Activated naive CD8-positive, alpha-beta T cell treated with anti-CD3 and anti-CD28 coated beads for 36 hours (primary cell): Measurements from ENCODE around the gene ZNF8. TPM values are rescaled to one million over a fixed set of nuclear protein-coding genes. Genes with fewer than 3 reads are reported as not detected.
"Not testable (repeated sequence)": the region's sequence is repeated elsewhere in the genome, so short reads cannot be mapped to it uniquely, and the experiment has no call there.

Source experiments
- DNase-seq: peaks from one replicate; pipeline ENCODE4 v3.0.0; 2021
- H3K27ac Mint-ChIP-seq: one replicate; pipeline ENCODE4 v1.8.0; 2022; ENCODE audit warnings: mild to moderate bottlenecking, moderate library complexity, mixed read lengths
- H3K27me3 Mint-ChIP-seq: one replicate; pipeline ENCODE4 v1.8.0; 2022; ENCODE audit warnings: mild to moderate bottlenecking, mixed read lengths
- H3K36me3 Mint-ChIP-seq: one replicate; pipeline ENCODE4 v1.8.0; 2021; ENCODE audit warnings: mild to moderate bottlenecking, mixed read lengths
- H3K4me1 Mint-ChIP-seq: one replicate; pipeline ENCODE4 v1.8.0; 2021; ENCODE audit warnings: mixed read lengths
- H3K4me3 Mint-ChIP-seq: one replicate; pipeline ENCODE4 v1.8.0; 2022; ENCODE audit warnings: mild to moderate bottlenecking, moderate library complexity, mixed read lengths
- H3K9me3 Mint-ChIP-seq: one replicate; pipeline ENCODE4 v1.8.0; 2022; ENCODE audit warnings: mixed read lengths
- total RNA-seq, 2 experiments: library from RNA; stranded (reverse); gene quantifications; one replicate each; pipeline ENCODE4 v1.2.3, GENCODE V29; 2021

The ZNF8 gene
- total RNA-seq, 2 experiments from 2014 or later, result 4.1 to 4.3 TPM

DNA sequence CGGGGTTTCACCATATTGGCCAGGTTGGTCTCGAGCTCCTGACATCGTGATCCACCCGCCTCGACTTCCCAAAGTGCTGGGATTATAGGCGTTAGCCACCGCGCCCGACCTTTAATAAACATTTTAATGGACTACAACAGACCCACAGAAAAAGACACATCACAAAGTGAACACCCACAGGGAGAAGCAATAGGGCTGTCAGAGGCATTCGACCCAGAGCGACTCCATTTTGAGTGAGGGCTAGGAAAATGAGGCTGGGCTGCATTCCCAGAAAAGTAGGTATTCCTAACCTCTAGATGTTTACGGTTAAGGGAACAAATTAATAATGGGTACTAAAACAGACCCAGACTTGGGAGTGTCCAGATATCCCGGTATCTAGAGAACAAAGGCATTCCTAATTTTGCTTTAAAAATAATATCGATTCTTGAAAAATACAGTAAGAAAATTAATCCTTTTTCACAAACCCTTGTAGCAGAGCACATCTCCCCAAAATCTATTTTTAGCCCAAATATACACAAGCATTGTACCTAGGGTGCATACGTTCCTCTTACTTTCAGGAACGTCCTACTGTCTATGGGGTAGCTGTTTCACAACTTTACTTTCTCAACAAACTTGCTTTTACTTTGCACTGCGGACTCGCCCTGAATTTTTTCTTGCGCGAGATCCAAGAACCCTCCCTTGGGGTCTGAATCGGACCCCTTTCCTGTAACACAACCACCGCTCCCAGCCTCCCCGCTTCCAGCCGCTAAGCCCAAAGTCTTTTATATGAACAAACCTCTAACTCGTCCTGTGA is 811 bp upstream of the ZNF8 start:
- Mint-ChIP-seq H3K4me3 (peak overlapping the region; percentile 93), H3K9me3 (peaks cover 17% of the 10 kb centered on the region), H3K27ac (peak overlapping the region; percentile 95), H3K36me3 (peaks cover 75% of the 10 kb centered on the region), H3K4me1 (peaks cover 30% of the 10 kb centered on the region), H3K27me3 (no peaks in the 10 kb centered on the region)
- DNase-seq, result no peak

DNA sequence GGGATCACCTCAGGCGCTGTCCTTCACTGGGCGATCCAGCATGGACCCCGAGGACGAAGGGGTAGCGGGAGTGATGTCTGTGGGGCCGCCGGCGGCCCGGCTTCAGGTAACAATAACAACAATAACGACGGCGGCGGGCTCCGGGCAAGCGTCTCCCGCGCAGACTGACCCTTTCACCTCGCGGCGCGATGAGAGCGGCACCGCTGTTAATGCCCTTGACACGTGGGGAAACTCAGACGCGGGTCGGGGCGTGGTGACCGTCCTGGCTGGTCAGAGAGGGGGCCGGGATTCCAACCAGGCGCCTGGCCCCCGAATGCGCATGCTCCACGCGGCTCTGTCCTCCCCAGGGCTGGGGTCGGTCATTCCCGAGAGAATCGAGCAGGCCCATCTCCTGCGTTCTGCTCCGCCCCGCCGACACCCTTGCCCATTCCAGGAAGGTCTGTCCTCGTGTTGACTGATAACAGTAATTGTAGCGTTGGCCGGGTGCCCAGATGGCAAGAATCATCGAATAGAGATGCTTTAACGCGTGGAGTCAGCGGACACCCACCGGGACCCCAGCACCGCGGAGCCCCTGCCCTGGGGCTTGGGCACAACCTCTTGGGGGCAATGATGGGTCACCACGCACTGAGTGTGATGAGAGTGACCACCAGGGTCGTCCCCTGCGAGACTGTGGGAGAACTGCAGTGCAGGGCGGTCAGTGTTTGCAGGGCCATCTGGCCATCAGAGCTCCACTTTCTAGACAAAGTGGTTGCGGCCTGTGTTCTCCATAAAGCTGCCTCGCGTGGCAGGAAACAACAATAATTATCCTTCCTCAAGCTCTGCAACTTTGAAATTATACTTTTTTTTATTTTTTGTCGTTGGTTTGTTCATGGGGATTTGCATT is 528 bp downstream of the ZNF8 start:
- H3K27me3 Mint-ChIP-seq, result no peaks in the 10 kb centered on the region
- peak overlapping the region; percentile 93 for H3K4me3 Mint-ChIP-seq
- DNase-seq, result peak; percentile 48
- peaks cover 30% of the 10 kb centered on the region for H3K4me1 Mint-ChIP-seq
- H3K27ac Mint-ChIP-seq, result peak overlapping the region; percentile 95
- H3K36me3 Mint-ChIP-seq, result peaks cover 74% of the 10 kb centered on the region
- H3K9me3 Mint-ChIP-seq, result peaks cover 16% of the 10 kb centered on the region

DNA sequence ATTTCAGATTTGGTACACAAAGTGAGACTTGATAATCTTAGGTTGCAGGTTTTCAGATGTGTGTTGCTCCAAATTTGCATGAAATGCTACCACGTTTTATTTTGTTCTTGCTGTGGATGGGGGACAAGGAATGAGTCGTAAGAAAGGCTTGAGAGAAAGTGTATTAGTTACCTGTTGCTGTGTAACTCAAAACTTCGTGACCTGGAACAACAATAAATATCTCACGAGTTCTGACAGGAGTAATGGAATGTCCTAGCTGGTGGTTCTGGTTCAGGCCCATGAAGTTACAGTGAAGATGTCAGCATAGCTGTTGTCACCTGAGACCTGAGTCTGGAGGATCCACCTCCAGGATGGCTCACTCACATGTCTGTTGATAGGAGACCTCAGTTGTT is 1.2 kb downstream of the ZNF8 start:
- H3K27me3 Mint-ChIP-seq, result no peaks in the 10 kb centered on the region
- no peak for DNase-seq
- peaks cover 11% of the 10 kb centered on the region for H3K9me3 Mint-ChIP-seq
- H3K27ac Mint-ChIP-seq, result peak overlapping the region; percentile 95
- peak overlapping the region; percentile 93 for H3K4me3 Mint-ChIP-seq
- peaks cover 70% of the 10 kb centered on the region for H3K36me3 Mint-ChIP-seq
- peaks cover 32% of the 10 kb centered on the region for H3K4me1 Mint-ChIP-seq

DNA sequence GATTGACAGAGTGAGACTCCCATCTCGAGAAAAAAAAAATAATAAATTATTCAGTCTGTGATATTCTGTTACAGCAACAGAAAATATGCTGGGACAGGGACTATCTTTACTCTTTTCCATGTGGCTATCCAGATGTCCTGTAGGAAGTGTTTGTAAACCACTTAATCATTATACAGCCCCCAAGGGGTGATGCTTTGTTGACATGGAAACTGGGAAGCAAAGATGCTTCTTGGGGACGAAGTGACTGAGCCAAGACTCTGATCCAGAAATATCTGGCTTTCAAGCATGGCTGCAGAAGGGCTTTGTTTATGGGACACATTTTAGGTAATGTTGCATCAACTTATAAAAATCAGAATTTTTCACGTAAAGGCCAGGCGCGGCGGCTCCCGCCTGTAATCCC is 5.4 kb downstream of the ZNF8 start:
- H3K4me3 Mint-ChIP-seq, result no peak overlapping the region
- H3K9me3 Mint-ChIP-seq, result peaks cover 1% of the 10 kb centered on the region
- no peaks in the 10 kb centered on the region for H3K27me3 Mint-ChIP-seq
- H3K4me1 Mint-ChIP-seq, result peaks cover 28% of the 10 kb centered on the region
- DNase-seq, result no peak
- H3K27ac Mint-ChIP-seq, result no peak overlapping the region
- peaks cover 71% of the 10 kb centered on the region for H3K36me3 Mint-ChIP-seq

DNA sequence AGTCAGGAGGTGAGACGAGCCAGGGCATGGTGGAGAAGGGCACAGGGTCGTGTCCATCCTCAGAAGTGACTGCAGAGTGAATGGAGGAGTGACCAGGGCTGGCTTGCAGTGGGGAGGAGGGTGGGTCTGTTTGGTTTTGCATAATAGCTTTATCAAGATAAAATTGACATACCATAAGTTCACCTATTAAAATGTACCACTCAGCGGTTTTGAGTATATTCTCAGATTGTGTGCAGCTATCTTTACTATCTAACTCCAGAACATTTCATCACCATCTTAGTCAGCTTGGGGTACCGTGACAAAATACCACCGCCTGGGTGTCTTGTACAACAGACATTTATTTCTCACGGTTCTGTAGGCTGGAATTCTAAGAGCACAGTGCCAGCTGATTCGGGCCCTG is 13.2 kb downstream of the ZNF8 start:
- Mint-ChIP-seq H3K27ac (no peak overlapping the region), H3K4me3 (no peak overlapping the region), H3K4me1 (no peaks in the 10 kb centered on the region), H3K9me3 (peaks cover 27% of the 10 kb centered on the region), H3K36me3 (peaks cover 88% of the 10 kb centered on the region), H3K27me3 (no peaks in the 10 kb centered on the region)
- DNase-seq, result no peak

DNA sequence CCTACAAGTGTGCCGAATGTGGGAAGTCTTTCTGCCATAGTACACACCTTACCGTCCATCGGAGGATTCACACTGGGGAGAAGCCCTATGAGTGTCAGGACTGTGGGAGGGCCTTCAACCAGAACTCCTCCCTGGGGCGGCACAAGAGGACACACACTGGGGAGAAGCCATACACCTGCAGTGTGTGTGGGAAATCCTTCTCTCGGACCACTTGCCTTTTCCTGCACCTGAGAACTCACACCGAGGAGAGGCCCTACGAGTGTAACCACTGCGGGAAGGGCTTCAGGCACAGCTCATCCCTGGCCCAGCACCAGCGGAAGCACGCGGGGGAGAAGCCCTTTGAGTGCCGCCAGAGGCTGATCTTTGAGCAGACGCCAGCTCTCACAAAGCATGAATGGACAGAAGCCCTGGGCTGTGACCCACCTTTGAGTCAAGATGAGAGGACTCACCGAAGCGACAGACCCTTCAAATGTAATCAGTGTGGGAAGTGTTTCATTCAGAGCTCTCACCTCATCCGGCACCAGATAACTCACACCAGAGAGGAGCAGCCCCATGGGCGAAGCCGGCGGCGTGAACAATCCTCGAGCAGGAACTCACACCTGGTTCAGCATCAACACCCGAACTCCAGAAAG is 16.1 kb downstream of the ZNF8 start:
- Mint-ChIP-seq H3K4me3 (no peak overlapping the region), H3K9me3 (peaks cover 27% of the 10 kb centered on the region), H3K27ac (no peak overlapping the region), H3K36me3 (peaks cover 87% of the 10 kb centered on the region), H3K4me1 (no peaks in the 10 kb centered on the region), H3K27me3 (no peaks in the 10 kb centered on the region)
- DNase-seq, result no peak

DNA sequence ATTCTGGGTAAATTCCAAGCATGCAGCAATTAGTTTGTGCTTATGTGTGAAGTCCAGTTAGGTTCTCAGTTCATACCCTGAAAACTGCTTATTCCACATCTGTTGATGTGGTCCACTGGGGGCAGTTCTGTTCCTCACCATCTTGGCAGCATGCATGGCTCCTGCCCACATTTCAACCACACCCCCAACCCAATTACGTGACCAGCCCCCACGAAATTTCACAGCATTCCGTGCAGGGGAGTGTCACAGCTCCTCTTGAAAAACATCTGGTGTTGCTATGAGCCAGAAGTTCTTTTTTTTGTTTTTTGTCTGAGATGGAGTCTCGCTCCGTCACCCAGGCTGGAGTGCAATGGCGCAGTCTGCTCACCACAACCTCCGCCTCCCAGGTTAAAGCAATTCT is 17.3 kb downstream of the ZNF8 start:
- DNase-seq, result no peak
- H3K27me3 Mint-ChIP-seq, result no peaks in the 10 kb centered on the region
- H3K9me3 Mint-ChIP-seq, result peaks cover 29% of the 10 kb centered on the region
- H3K4me1 Mint-ChIP-seq, result no peaks in the 10 kb centered on the region
- H3K4me3 Mint-ChIP-seq, result no peak overlapping the region
- H3K36me3 Mint-ChIP-seq, result peaks cover 88% of the 10 kb centered on the region
- no peak overlapping the region for H3K27ac Mint-ChIP-seq

DNA sequence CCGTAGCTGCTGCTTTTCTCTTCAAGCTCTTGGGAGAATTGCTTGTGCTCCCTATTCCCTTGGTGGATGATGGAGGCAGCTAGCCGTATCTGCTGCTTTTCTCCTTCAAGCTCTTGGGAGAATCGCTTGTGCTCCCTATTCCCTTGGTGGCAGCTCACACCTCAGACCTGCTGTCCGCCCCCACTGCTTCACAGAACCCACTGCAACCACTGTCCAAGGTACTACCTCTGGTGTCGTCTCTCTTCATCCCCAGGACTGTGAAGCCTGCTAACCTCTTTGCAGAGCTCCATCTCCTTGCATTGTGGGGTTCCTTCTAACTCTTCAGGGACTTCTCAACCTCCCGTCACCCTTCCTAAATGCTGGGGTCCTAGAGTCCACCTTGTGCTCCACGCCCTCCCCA is 21.9 kb downstream of the ZNF8 start:
- H3K27me3 Mint-ChIP-seq, result no peaks in the 10 kb centered on the region

DNA sequence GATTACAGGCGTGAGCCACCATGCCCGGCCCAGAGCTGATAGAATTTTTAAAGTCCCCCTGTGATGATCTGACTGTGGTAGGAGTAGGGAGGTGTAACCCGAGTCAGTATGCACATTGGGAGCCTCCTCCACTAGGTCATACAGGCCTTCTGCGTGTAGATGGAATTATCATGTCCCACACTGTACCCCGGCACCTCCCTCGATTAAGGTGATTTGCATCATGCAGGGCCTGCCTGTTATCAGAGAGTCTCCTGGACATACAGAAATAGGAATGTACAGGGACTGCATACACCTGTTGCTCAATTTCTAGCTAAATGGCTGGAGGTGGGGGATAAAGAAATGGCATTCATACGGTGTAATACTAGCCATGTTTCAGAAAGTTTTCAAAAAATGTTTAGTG is 25.5 kb downstream of the ZNF8 start:
- no peak for DNase-seq
- no peaks in the 10 kb centered on the region for H3K27me3 Mint-ChIP-seq
- peak overlapping the region; percentile 97 for H3K27ac Mint-ChIP-seq
- H3K4me3 Mint-ChIP-seq, result peak overlapping the region; percentile 98
- peaks cover 35% of the 10 kb centered on the region for H3K4me1 Mint-ChIP-seq
- H3K9me3 Mint-ChIP-seq, result peaks cover 5% of the 10 kb centered on the region
- peaks cover 71% of the 10 kb centered on the region for H3K36me3 Mint-ChIP-seq

More for the DNA sequence above, 21.9 kb downstream of the ZNF8 start:
- H3K27ac Mint-ChIP-seq, result no peak overlapping the region
- H3K9me3 Mint-ChIP-seq, result peaks cover 5% of the 10 kb centered on the region
- peaks cover 5% of the 10 kb centered on the region for H3K4me1 Mint-ChIP-seq
- DNase-seq, result no peak
- no peak overlapping the region for H3K4me3 Mint-ChIP-seq
- H3K36me3 Mint-ChIP-seq, result peaks cover 71% of the 10 kb centered on the region

DNA sequence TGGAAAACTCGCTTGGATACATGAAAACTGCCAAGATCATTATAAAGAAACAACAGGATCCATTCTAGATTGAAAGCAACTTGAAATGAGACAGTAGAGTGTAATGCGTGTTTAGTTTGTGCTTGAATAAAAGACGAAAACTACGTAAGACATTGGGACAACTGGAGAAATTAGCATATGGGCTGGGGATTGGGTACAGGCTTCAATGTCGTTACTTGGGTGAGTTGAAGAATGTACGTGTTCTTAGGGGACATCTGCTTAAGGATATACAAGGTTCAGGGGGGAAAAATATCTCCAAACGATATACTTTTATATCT is 26.0 kb downstream of the ZNF8 start:
- peaks cover 36% of the 10 kb centered on the region for H3K4me1 Mint-ChIP-seq
- H3K4me3 Mint-ChIP-seq, result peak overlapping the region; percentile 98
- H3K27me3 Mint-ChIP-seq, result no peaks in the 10 kb centered on the region
- DNase-seq, result no peak
- H3K27ac Mint-ChIP-seq, result peak overlapping the region; percentile 97
- H3K36me3 Mint-ChIP-seq, result peaks cover 73% of the 10 kb centered on the region
- peaks cover 5% of the 10 kb centered on the region for H3K9me3 Mint-ChIP-seq

DNA sequence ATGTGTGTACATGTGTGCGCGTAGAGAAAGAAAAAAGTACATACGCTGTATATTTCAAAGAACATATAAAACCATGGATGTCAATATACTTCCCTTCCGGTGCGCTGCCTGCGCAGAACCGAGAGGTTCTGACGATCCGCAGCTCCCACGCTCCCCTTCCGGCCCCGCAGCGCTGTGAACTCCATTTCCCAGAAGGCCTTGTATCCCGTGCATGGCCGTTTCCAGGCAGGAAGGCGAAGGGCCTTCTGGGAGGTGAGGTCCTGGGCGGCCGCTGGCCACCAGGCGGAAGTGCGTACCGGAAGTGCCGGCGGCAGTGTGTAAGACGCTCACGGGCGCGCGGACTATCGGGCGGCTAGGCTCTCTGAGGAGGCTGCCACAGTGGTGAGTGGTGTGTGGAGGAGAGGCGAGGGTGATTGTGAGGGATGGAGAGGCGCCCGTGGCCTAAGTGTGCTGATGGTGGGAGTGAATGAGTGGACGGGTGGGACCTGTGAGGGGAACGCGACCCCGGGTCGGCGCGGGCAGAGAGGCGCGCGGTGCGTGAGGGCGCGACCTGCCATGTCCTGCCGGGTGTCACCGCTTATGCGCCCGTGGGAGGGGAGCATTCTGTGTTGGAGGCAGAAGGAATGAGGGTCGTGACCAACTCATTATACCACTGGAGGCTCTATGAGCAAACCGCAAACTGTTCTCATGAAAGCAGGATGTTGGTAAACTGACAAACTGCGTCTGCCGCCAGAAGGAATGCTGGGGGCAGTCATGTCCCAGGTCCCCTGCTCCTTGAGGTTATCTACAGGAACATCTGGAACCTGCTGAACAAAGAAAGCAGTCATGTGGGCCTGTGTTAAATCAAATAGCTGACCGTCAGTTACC is 26.5 kb downstream of the ZNF8 start, which contains the start of gene ERVK3-1:
TSS of gene ERVK3-1 (plus strand) at position 313 of the 867 bp plus-strand sequence. CDS start 6,792 bp downstream, outside the sequence.
- H3K9me3 Mint-ChIP-seq, result peaks cover 5% of the 10 kb centered on the region
- H3K27me3 Mint-ChIP-seq, result no peaks in the 10 kb centered on the region
- peaks cover 70% of the 10 kb centered on the region for H3K36me3 Mint-ChIP-seq
- peak; percentile 96 for DNase-seq
- peaks cover 36% of the 10 kb centered on the region for H3K4me1 Mint-ChIP-seq
- H3K27ac Mint-ChIP-seq, result peak within 1 kb of the TSS; percentile 97
- peak within 1 kb of the TSS; percentile 98 for H3K4me3 Mint-ChIP-seq

DNA sequence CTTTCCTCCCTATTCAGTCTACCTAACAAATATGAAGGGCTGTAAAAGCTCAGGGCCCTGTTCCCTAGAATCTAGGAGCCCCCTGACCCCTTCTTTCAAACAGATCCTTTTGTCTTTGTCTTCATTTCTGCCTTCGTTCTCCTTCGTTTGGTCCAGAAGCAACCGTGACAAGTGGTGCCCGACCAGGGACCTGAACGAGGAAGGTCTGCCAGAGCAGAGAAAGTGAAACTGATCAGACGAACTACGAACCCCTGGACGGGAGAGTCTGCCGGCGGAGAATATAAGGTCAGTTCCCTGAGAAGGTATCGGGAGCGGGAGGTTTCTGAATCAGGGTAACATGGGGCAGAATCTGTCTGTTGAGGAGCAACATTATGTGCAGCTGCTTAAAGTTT is 27.2 kb downstream of the ZNF8 start:
- DNase-seq, result no peak
- peaks cover 36% of the 10 kb centered on the region for H3K4me1 Mint-ChIP-seq
- peaks cover 3% of the 10 kb centered on the region for H3K9me3 Mint-ChIP-seq
- peaks cover 70% of the 10 kb centered on the region for H3K36me3 Mint-ChIP-seq
- H3K27ac Mint-ChIP-seq, result peak overlapping the region; percentile 97
- H3K4me3 Mint-ChIP-seq, result peak overlapping the region; percentile 98
- no peaks in the 10 kb centered on the region for H3K27me3 Mint-ChIP-seq

DNA sequence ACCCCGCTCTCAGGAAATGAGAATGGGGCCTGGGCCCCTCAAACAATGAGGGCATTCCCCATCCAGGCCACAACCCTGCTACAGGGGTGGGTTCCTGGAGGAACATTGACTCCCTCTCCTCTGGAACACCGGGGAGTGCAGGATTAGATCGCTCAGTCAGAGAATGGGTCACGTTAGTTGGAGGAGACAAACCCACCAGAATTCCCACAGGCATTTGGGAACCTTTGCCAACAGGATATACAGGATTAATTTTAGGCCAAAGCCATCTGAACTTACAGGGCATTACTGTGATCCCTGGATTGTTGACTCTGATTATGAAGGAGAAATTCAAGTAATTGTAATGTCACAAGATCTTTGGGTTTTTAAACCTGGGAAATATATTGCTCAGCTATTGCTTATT is 29.0 kb downstream of the ZNF8 start:
- peaks cover 36% of the 10 kb centered on the region for H3K4me1 Mint-ChIP-seq
- peaks cover 72% of the 10 kb centered on the region for H3K36me3 Mint-ChIP-seq
- H3K4me3 Mint-ChIP-seq, result no peak overlapping the region
- H3K27me3 Mint-ChIP-seq, result no peaks in the 10 kb centered on the region
- DNase-seq, result no peak
- peaks cover 2% of the 10 kb centered on the region for H3K9me3 Mint-ChIP-seq
- peak overlapping the region; percentile 55 for H3K27ac Mint-ChIP-seq

DNA sequence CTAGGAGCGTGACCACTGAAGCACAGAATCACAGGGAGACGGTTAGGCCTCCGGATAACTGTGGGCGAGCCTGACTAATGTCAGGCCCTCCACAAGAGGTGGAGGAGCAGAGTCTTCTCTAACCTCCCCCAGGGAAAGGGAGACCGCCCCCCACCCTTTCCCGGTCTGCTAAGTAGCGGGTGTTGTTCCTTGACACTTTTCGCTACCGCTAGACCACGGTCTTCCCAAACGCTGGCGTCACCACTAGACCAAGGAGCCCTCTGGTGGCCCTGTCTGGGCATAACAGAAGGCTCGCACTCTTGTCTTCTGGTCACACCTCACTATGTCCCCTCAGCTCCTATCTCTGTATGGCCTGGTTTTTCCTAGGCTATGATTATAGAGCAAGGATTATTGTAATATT is 31.9 kb downstream of the ZNF8 start:
- Mint-ChIP-seq H3K4me1 (peaks cover 31% of the 10 kb centered on the region), H3K36me3 (peaks cover 76% of the 10 kb centered on the region)
- not testable (repeated sequence) for H3K9me3 Mint-ChIP-seq, H3K27ac Mint-ChIP-seq, H3K27me3 Mint-ChIP-seq, H3K4me3 Mint-ChIP-seq
- DNase-seq, result peak; percentile 12
